Measurements from ENCODE around the gene EBLN1. TPM values are rescaled to one million over a fixed set of nuclear protein-coding genes. Genes with fewer than 3 reads are reported as not detected.

EBLN1 gene
- polyA plus RNA-seq, 1 donor from 2014 or later = not detected

DNA sequence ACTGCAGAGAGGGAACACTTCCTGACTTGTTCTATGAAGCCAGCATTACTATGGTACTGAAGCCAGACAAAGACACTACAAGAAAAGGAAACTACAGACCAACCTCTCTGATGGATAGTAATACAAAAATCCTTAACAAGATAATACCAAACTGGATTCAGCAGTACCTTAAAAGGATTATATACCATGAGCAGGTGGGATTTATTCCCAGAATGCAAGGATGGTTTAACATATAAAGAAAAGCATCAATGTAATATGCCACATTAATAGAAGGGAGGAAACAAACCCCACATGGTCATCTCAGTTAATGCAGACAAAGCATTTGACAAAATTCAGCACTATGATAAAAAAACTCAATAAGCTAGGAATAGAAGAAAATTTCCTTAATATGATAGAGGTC is 47.2 kb downstream of the EBLN1 start:
- TF ChIP-seq POLR2AphosphoS5 (IDR thresholded peaks at IDR 0.05) (no peak), TAF1 (IDR thresholded peaks at IDR 0.05; ENCODE audit: low read depth) (no peak), EP300 (conservative IDR thresholded peaks at IDR 0.05; ENCODE audit: poor library complexity, severe bottlenecking) (no peak), MXI1 (conservative IDR thresholded peaks at IDR 0.05; ENCODE audit: poor library complexity, severe bottlenecking) (no peak), RAD21 (conservative IDR thresholded peaks at IDR 0.05) (no peak)
- TF ChIP-seq, protein P1, sequence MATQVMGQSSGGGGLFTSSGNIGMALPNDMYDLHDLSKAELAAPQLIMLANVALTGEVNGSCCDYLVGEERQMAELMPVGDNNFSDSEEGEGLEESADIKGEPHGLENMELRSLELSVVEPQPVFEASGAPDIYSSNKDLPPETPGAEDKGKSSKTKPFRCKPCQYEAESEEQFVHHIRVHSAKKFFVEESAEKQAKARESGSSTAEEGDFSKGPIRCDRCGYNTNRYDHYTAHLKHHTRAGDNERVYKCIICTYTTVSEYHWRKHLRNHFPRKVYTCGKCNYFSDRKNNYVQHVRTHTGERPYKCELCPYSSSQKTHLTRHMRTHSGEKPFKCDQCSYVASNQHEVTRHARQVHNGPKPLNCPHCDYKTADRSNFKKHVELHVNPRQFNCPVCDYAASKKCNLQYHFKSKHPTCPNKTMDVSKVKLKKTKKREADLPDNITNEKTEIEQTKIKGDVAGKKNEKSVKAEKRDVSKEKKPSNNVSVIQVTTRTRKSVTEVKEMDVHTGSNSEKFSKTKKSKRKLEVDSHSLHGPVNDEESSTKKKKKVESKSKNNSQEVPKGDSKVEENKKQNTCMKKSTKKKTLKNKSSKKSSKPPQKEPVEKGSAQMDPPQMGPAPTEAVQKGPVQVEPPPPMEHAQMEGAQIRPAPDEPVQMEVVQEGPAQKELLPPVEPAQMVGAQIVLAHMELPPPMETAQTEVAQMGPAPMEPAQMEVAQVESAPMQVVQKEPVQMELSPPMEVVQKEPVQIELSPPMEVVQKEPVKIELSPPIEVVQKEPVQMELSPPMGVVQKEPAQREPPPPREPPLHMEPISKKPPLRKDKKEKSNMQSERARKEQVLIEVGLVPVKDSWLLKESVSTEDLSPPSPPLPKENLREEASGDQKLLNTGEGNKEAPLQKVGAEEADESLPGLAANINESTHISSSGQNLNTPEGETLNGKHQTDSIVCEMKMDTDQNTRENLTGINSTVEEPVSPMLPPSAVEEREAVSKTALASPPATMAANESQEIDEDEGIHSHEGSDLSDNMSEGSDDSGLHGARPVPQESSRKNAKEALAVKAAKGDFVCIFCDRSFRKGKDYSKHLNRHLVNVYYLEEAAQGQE (IDR thresholded peaks at IDR 0.05; ENCODE audit: borderline replicate concordance) = no peak
- Histone ChIP-seq H3K36me3 (ENCODE audit: insufficient read depth, low read length) (no peaks in the 10 kb centered on the region), H3K4me2 (ENCODE audit: low read length) (no peak overlapping the region), H4K20me1 (ENCODE audit: insufficient read depth) (no peaks in the 10 kb centered on the region), H3K9me2 (ENCODE audit: insufficient read depth, low read length) (no peaks in the 10 kb centered on the region), H3K27me3 (ENCODE audit: insufficient read depth, low read depth, low read length) (no peaks in the 10 kb centered on the region), H2AFZ (ENCODE audit: low read depth, low read length) (no peak overlapping the region), H3K9me3 (ENCODE audit: low read length) (no peaks in the 10 kb centered on the region), H3K79me2 (replicated peaks; ENCODE audit: insufficient read depth, low read length) (no peaks in the 10 kb centered on the region), H3F3A (ENCODE audit: insufficient read depth, low read length, poor library complexity, severe bottlenecking) (no peaks in the 10 kb centered on the region), H3K4me3 (ENCODE audit: low read length) (no peak overlapping the region), H3K9ac (ENCODE audit: low read length) (no peak overlapping the region), H3K27ac (ENCODE audit: low read length) (no peak overlapping the region)

DNA sequence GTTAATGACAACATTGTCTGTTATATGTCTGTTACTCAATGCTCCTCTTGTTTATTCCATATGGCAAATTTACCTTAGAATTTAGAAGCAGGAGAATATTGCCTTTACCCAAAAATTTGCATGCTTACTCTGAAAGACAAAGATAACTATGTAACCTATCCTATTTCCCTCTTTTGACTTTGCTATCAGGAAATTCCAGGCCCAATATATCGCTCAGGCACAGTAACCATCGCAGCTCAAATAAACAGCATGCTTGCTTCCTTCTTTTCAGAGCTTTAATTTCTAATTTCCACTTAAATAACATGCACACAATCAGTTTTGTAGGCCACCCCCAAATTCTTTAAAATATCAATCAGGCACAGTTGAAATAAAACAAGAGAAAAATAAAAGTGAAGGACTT is 57.8 kb downstream of the EBLN1 start:
- Histone ChIP-seq H3K36me3 (ENCODE audit: insufficient read depth, low read length) (no peaks in the 10 kb centered on the region), H3K4me2 (ENCODE audit: low read length) (no peak overlapping the region), H3K27ac (ENCODE audit: low read length) (no peak overlapping the region)

More for the DNA sequence above, 57.8 kb downstream of the EBLN1 start:
- no peaks in the 10 kb centered on the region for H3K9me2 ChIP-seq (ENCODE audit: insufficient read depth, low read length)
- no peaks in the 10 kb centered on the region for H3K9me3 ChIP-seq (ENCODE audit: low read length)
- no peaks in the 10 kb centered on the region for H3F3A ChIP-seq (ENCODE audit: insufficient read depth, low read length, poor library complexity, severe bottlenecking)
- H3K9ac ChIP-seq (ENCODE audit: low read length) = no peak overlapping the region
- no peak for TF ChIP-seq TAF1 (IDR thresholded peaks at IDR 0.05; ENCODE audit: low read depth)
- TF ChIP-seq, protein P1 (IDR thresholded peaks at IDR 0.05; ENCODE audit: borderline replicate concordance) = no peak
- TF ChIP-seq, protein P2, sequence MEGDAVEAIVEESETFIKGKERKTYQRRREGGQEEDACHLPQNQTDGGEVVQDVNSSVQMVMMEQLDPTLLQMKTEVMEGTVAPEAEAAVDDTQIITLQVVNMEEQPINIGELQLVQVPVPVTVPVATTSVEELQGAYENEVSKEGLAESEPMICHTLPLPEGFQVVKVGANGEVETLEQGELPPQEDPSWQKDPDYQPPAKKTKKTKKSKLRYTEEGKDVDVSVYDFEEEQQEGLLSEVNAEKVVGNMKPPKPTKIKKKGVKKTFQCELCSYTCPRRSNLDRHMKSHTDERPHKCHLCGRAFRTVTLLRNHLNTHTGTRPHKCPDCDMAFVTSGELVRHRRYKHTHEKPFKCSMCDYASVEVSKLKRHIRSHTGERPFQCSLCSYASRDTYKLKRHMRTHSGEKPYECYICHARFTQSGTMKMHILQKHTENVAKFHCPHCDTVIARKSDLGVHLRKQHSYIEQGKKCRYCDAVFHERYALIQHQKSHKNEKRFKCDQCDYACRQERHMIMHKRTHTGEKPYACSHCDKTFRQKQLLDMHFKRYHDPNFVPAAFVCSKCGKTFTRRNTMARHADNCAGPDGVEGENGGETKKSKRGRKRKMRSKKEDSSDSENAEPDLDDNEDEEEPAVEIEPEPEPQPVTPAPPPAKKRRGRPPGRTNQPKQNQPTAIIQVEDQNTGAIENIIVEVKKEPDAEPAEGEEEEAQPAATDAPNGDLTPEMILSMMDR (IDR thresholded peaks at IDR 0.05; ENCODE audit: poor library complexity, severe bottlenecking) = no peak
- no peak for TF ChIP-seq MXI1 (conservative IDR thresholded peaks at IDR 0.05; ENCODE audit: poor library complexity, severe bottlenecking)
- TF ChIP-seq EP300 (conservative IDR thresholded peaks at IDR 0.05; ENCODE audit: poor library complexity, severe bottlenecking) = no peak
- TF ChIP-seq EZH2 (IDR thresholded peaks at IDR 0.05; ENCODE audit: borderline replicate concordance, insufficient read depth, low read length, poor library complexity, severe bottlenecking) = no peak
- no peak for TF ChIP-seq RAD21 (conservative IDR thresholded peaks at IDR 0.05)
- TF ChIP-seq POLR2AphosphoS5 (IDR thresholded peaks at IDR 0.05) = no peak
- TF ChIP-seq SMC3 (conservative IDR thresholded peaks at IDR 0.05; ENCODE audit: poor library complexity) = no peak
- H3K79me2 ChIP-seq (replicated peaks; ENCODE audit: insufficient read depth, low read length) = no peaks in the 10 kb centered on the region
- H4K20me1 ChIP-seq (ENCODE audit: insufficient read depth) = no peaks in the 10 kb centered on the region
- no peak overlapping the region for H3K4me3 ChIP-seq (ENCODE audit: low read length)
- no peaks in the 10 kb centered on the region for H3K27me3 ChIP-seq (ENCODE audit: insufficient read depth, low read depth, low read length)
- H2AFZ ChIP-seq (ENCODE audit: low read depth, low read length) = no peak overlapping the region
